Thymus (tissue), 11 donors: ENCODE results near the gene PCF11. TPM values are rescaled to one million over a fixed set of nuclear protein-coding genes. Genes with fewer than 3 reads are reported as not detected.
A peak's percentile ranks its signal among the peaks of the same experiment; 100 is the strongest.
"Not testable (repeated sequence)": the region's sequence is repeated elsewhere in the genome, so short reads cannot be mapped to it uniquely, and the experiment has no call there.

Experiments
- DNase-seq, 9 donors: peaks; one replicate each; pipeline ENCODE4 v3.0.0-alpha.2; 2013; ENCODE audit warnings: low spot score in 9 of 9, low read depth in 6 of 9, missing footprints in 1 of 9
- H3K27ac ChIP-seq, 2 donors: one replicate each; pipeline ENCODE4 v1.5.1; 2013; ENCODE audit warnings: control low read depth in 1 of 2, low read depth in 1 of 2, low read length in 1 of 2, mild to moderate bottlenecking in 1 of 2, moderate library complexity in 1 of 2
- H3K27me3 ChIP-seq, 2 donors: one replicate each; pipeline ENCODE4 v1.5.1; 2013; ENCODE audit warnings: low read length in 1 of 2; ENCODE audit not compliant: control insufficient read depth in 2 of 2, insufficient read depth in 1 of 2
- H3K36me3 ChIP-seq, 2 donors: one replicate each; pipeline ENCODE4 v1.5.1; 2013; ENCODE audit warnings: low read length in 1 of 2, mild to moderate bottlenecking in 1 of 2, moderate library complexity in 1 of 2; ENCODE audit not compliant: control insufficient read depth in 2 of 2, insufficient read depth in 2 of 2
- H3K4me1 ChIP-seq, 2 donors: one replicate each; pipeline ENCODE4 v1.5.1; 2013; ENCODE audit warnings: low read length in 2 of 2; ENCODE audit not compliant: control insufficient read depth in 2 of 2, insufficient read depth in 2 of 2
- H3K4me3 ChIP-seq, 2 donors: one replicate each; pipeline ENCODE4 v1.5.1; 2013; ENCODE audit warnings: low read length in 2 of 2, control low read depth in 1 of 2, mild to moderate bottlenecking in 1 of 2
- H3K9me3 ChIP-seq, 2 donors: one replicate each; pipeline ENCODE4 v1.5.1; 2013; ENCODE audit warnings: low read length in 1 of 2, mild to moderate bottlenecking in 1 of 2; ENCODE audit not compliant: control insufficient read depth in 2 of 2, insufficient read depth in 1 of 2
- WGBS: extraction: QIAGEN DNeasy Blood & Tissue Kit; methylation state at CpG from one replicate; pipeline ENCODE4 v1.1.7; 2013; 5-methylcytosine and 5-hydroxymethylcytosine counted together
- polyA plus RNA-seq: library from polyadenylated mRNA; stranded (reverse); fragments of 200-250 nt; gene quantifications from one replicate; pipeline ENCODE4 v1.2.3, GENCODE V29; 2013
- total RNA-seq: library from RNA; stranded (reverse); fragments of 120-200 nt; gene quantifications from one replicate; pipeline ENCODE4 v1.2.4, GENCODE V29; 2013
- donor health status: healthy.

Gene PCF11
- total and polyA plus RNA-seq, 2 donors: 51.8 to 62.8 TPM

- peak overlapping the region; percentile 66 to 94 for H3K4me3 ChIP-seq
- peak in 7 of 9 donors; percentile 9 to 61 (median 28) for DNase-seq
- peak overlapping the region; percentile 70 to 84 for H3K27ac ChIP-seq
- H3K27me3 ChIP-seq: no peaks in the 10 kb centered on the region
- H3K9me3 ChIP-seq: no peaks in the 10 kb centered on the region
- WGBS: 3% methylated on average over 35 of the region's 35 CpGs
- peaks cover 11 to 13% of the 10 kb centered on the region in 2 donors for H3K4me1 ChIP-seq
- peaks cover 0 to 7% of the 10 kb centered on the region in 2 donors for H3K36me3 ChIP-seq
These were observed 37.6 kb downstream of the PCF11 start for GRCh38 chr11:83194281-83195142.

GRCh38 chr11:83195143-83195466 is 38.2 kb downstream of the PCF11 start:
- 69% methylated on average over 4 of the region's 4 CpGs for WGBS
- Histone ChIP-seq H3K4me1 (peaks cover 11 to 13% of the 10 kb centered on the region in 2 donors), H3K27me3 (no peaks in the 10 kb centered on the region), H3K36me3 (peaks cover 0 to 3% of the 10 kb centered on the region in 2 donors), H3K27ac (no peak overlapping the region), H3K4me3 (peak overlapping the region in 1 of 2 donors; percentile 66), H3K9me3 (no peaks in the 10 kb centered on the region)
- DNase-seq: no peak

DNA sequence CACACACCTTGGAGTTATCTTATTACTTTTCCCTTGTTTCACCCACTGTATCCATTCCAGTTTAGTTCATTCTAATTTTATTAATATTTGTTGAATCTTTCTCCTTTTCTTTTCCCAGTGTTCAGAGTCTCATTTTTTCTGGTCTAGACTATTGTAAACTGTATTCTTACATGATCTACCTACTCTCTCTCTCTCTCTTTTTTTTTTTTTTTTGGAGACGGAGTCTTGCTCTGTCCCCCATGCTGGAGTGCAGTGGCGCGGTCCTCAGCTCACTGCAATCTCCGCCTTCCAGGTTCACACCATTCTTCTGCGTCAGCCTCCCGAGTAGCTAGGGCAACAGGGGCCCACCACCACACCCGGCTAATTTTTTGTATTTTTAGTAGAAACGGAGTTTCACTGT is 38.7 kb downstream of the PCF11 start:
- no peak overlapping the region for H3K4me3 ChIP-seq
- peaks cover 11 to 13% of the 10 kb centered on the region in 2 donors for H3K4me1 ChIP-seq
- no peaks in the 10 kb centered on the region for H3K27me3 ChIP-seq
- H3K36me3 ChIP-seq: peaks cover 0 to 3% of the 10 kb centered on the region in 2 donors
- H3K27ac ChIP-seq: no peak overlapping the region
- DNase-seq: no peak
- H3K9me3 ChIP-seq: no peaks in the 10 kb centered on the region
- WGBS: over 99% methylated on average over 8 of the region's 8 CpGs

DNA sequence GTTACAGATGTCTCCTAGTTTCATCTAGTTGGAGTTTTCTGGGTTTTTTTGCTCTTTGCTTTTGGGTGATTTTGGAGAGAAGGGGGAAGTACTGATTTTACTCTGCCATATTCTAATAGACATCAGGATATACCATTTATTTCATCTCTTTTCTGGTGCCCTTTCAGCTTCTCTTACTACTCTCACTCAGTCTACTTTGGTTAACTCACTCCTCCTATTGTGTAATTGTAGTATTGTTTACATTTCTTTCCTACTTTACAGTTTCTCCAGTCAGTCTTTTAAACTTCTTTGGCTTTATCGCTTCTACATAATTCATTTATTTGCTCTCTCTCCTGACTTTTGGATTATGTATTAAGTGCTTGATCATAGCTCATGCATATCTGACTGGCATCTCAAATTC is 43.1 kb downstream of the PCF11 start:
- H3K27ac ChIP-seq: no peak overlapping the region
- no peak for DNase-seq
- no peak overlapping the region for H3K4me3 ChIP-seq
- peaks cover 0 to 1% of the 10 kb centered on the region in 2 donors for H3K4me1 ChIP-seq
- H3K27me3 ChIP-seq: no peaks in the 10 kb centered on the region
- 98% methylated on average over 1 of the region's 1 CpG for WGBS
- H3K36me3 ChIP-seq: no peaks in the 10 kb centered on the region
- H3K9me3 ChIP-seq: no peaks in the 10 kb centered on the region

GRCh38 chr11:83205608-83206185 is 48.8 kb downstream of the PCF11 start:
- Histone ChIP-seq H3K27ac (no peak overlapping the region), H3K4me3 (no peak overlapping the region), H3K4me1 (no peaks in the 10 kb centered on the region), H3K36me3 (no peaks in the 10 kb centered on the region), H3K27me3 (no peaks in the 10 kb centered on the region), H3K9me3 (no peaks in the 10 kb centered on the region)
- 98% methylated on average over 3 of the region's 3 CpGs for WGBS
- DNase-seq: no peak

DNA sequence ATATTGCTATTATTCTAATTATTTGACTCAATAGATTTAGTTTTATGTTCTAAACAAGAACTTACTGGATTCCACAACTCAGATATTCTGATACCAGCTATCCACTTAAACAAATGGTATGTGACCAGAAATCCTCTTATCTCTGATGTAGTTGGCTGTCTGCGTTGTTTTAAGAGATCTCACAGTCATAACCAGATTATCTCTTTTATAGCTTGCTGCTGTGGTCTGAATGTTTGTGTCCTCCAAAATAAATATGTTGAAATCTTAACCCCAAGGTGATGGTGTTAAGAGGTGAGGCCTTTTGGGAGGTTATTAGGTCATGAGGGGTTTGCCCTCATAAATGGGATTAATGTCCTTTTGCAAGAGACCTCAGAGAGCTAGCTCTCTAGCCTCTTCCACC is 49.3 kb downstream of the PCF11 start:
- H3K4me1 ChIP-seq: no peaks in the 10 kb centered on the region
- no peaks in the 10 kb centered on the region for H3K27me3 ChIP-seq
- 97% methylated on average over 1 of the region's 1 CpG for WGBS
- no peaks in the 10 kb centered on the region for H3K36me3 ChIP-seq
- no peak overlapping the region for H3K4me3 ChIP-seq
- H3K27ac ChIP-seq: no peak overlapping the region
- H3K9me3 ChIP-seq: no peaks in the 10 kb centered on the region
- no peak for DNase-seq

DNA sequence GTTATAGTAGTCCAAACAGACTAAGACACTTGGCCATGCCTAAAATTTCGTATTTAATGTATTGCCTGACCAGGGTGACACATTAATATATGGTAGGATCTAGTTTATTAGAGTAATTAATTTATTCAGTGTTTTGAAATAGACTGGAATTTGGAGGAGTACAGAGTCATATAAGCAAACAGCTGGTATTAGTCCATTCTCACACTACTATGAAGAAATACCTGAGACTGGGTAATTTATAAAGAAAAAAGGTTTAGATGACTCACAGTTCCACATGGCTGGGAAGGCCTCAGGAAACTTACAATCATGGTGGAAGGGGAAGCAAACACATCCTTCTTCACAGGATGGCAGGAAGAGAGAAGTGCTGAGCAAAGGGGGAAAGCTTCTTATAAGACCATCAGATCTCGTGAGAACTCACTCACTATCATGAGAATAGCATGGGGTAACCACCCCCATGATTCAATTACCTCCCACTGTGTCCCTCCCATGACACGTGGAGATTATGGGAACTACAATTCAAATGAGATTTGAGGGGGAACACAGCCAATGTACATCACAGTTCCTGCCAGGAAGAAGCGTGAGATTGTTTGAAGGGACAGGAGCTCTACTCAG is 49.9 kb downstream of the PCF11 start:
- H3K36me3 ChIP-seq, DNase-seq, H3K4me3 ChIP-seq, H3K27ac ChIP-seq, H3K4me1 ChIP-seq, H3K27me3 ChIP-seq, H3K9me3 ChIP-seq: not testable (repeated sequence)
- WGBS: 78% methylated on average over 4 of the region's 4 CpGs

- H3K27me3 ChIP-seq: no peaks in the 10 kb centered on the region
- H3K4me3 ChIP-seq: no peak overlapping the region
- DNase-seq: no peak
- H3K36me3 ChIP-seq: no peaks in the 10 kb centered on the region
- no peak overlapping the region for H3K27ac ChIP-seq
- H3K9me3 ChIP-seq: no peaks in the 10 kb centered on the region
- H3K4me1 ChIP-seq: no peaks in the 10 kb centered on the region
- WGBS: 94% methylated on average over 8 of the region's 8 CpGs
These were observed 62.2 kb downstream of the PCF11 start for GRCh38 chr11:83219095-83219494.

DNA sequence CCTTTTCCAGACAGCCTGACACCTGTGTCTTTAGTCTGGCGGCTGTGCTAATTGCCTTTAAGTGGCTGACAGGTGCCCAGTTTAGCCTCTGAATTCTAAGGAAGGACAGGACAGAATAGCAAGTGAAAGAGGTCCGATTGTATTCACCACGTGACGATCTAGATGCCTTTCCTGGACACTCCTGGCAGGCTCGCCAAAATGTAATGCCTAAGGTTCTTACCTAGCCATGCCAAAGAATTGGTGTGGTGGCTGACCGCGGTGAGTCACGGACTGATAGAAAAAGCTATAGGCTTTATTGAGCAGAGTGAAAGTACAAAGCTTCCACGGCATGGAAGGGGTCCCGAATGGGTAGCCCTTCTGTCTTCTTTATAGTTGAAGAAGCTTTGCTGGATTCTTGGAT is 63.3 kb downstream of the PCF11 start:
- no peaks in the 10 kb centered on the region for H3K36me3 ChIP-seq
- DNase-seq: no peak
- H3K4me1 ChIP-seq: no peaks in the 10 kb centered on the region
- WGBS: 97% methylated on average over 10 of the region's 10 CpGs
- H3K9me3 ChIP-seq: no peaks in the 10 kb centered on the region
- no peak overlapping the region for H3K4me3 ChIP-seq
- no peaks in the 10 kb centered on the region for H3K27me3 ChIP-seq
- no peak overlapping the region for H3K27ac ChIP-seq
